PC-9 (cell line): Measurements from ENCODE around the gene LIN7A. TPM values are rescaled to one million over a fixed set of nuclear protein-coding genes. Genes with fewer than 3 reads are reported as not detected.

Source experiments
- BruUV-seq: library from RNA; stranded (reverse); fragments of 400-500 nt; replicated peaks from 2 replicates; lab custom pipeline; 2021; lab: Mats Ljungman, UMichigan
- CTCF ChIA-PET: fragments of 300-600 bp; sonication (Branson Sonifier 250); formaldehyde crosslinking; loops from one replicate; lab custom pipeline; 2022; ENCODE audit warnings: antibody characterized with exemption; lab: Charles Lee
- POLR2A ChIA-PET: fragments of 300-600 bp; sonication (Branson Sonifier 250); formaldehyde crosslinking; loops from one replicate; lab custom pipeline; 2022; ENCODE audit warnings: antibody characterized with exemption; ENCODE audit not compliant: unreplicated experiment; lab: Charles Lee
- DNase-seq, 2 experiments: peaks; one replicate each; pipeline versions ENCODE4 v3.0.0 to v3.0.0-alpha.2; 2015 to 2022; ENCODE audit warnings: mixed read lengths in 1 of 2
- H2AFZ ChIP-seq: fragments of 200-600 bp; sonication (generic); 2 replicates; pipeline ENCODE4 v1.8.1; 2017; ENCODE audit warnings: antibody characterized with exemption
- H3F3A ChIP-seq: fragments of 200-600 bp; sonication (generic); 2 replicates; pipeline ENCODE4 v1.8.1; 2017; ENCODE audit warnings: antibody characterized with exemption, mild to moderate bottlenecking, low read depth; ENCODE audit not compliant: insufficient read depth
- H3K27ac ChIP-seq: fragments of 200-600 bp; sonication (generic); 2 replicates; pipeline ENCODE4 v1.6.1; 2016; ENCODE audit warnings: mixed run types
- H3K27me3 ChIP-seq: fragments of 200-600 bp; sonication (generic); 2 replicates; pipeline ENCODE4 v1.6.1; 2016; ENCODE audit warnings: low read depth, mixed run types; ENCODE audit not compliant: insufficient read depth
- H3K36me3 ChIP-seq: fragments of 200-600 bp; sonication (generic); 2 replicates; pipeline ENCODE4 v1.6.1; 2016; ENCODE audit warnings: low read depth, mixed run types
- H3K4me1 ChIP-seq: fragments of 200-600 bp; sonication (generic); replicated peaks from 2 replicates; pipeline ENCODE4 v1.6.1; 2016; ENCODE audit warnings: mixed run types; ENCODE audit not compliant: insufficient read depth
- H3K4me2 ChIP-seq: fragments of 200-600 bp; sonication (generic); 2 replicates; pipeline ENCODE4 v1.6.1; 2017; ENCODE audit warnings: mixed run types
- H3K4me3 ChIP-seq: fragments of 200-600 bp; sonication (generic); 2 replicates; pipeline ENCODE4 v1.6.1; 2016; ENCODE audit warnings: mixed run types
- H3K79me2 ChIP-seq: fragments of 200-600 bp; sonication (generic); 2 replicates; pipeline ENCODE4 v1.6.1; 2017; ENCODE audit warnings: low read depth, mixed run types
- H3K9me2 ChIP-seq: fragments of 200-600 bp; sonication (generic); 2 replicates; pipeline ENCODE4 v1.8.1; 2017; ENCODE audit warnings: mild to moderate bottlenecking; ENCODE audit not compliant: insufficient read depth
- H3K9me3 ChIP-seq: fragments of 200-600 bp; sonication (generic); 2 replicates; pipeline ENCODE4 v1.8.1; 2016; ENCODE audit warnings: low read depth; ENCODE audit not compliant: insufficient read depth
- H4K20me1 ChIP-seq: fragments of 200-600 bp; sonication (generic); 2 replicates; pipeline ENCODE4 v1.8.1; 2017; ENCODE audit not compliant: insufficient read depth
- CTCF ChIP-seq: fragments of 200-600 bp; sonication (generic); conservative IDR thresholded peaks from 2 replicates; pipeline ENCODE4 v1.6.1; 2017; ENCODE audit warnings: mixed run types, antibody characterized with exemption, mild to moderate bottlenecking, moderate library complexity
- EZH2 ChIP-seq: fragments of 200-600 bp; sonication (generic); IDR thresholded peaks from 2 replicates; pipeline ENCODE4 v1.8.0; 2017; ENCODE audit warnings: antibody characterized with exemption, low read depth
- intact Hi-C: fragments of 100-400 bp; cut with micrococcal nuclease; formaldehyde crosslinking; loops from one replicate; pipeline ENCODE4 v1.10.0; 2022; ENCODE audit not compliant: unreplicated experiment
- microRNA-seq: library from miRNA; unstranded; fragments of <30 nt; microRNA quantifications from one replicate; pipeline ENCODE4 v1.2.0, GENCODE V29; 2021; ENCODE audit warnings: borderline number of aligned reads, borderline replicate concordance
- total RNA-seq: library from RNA; stranded (reverse); gene quantifications from 2 replicates; pipeline ENCODE4 v1.2.3, GENCODE V29; 2021

LIN7A gene
- total RNA-seq, 1 experiment from 2014 or later, result not detected

GRCh38 chr12:80745851-80746505 lies 191.8 kb downstream of the LIN7A start:
- ChIA-PET CTCF (no interaction called here), POLR2A (no interaction called here)
- H3K4me3 ChIP-seq, result no peak overlapping the region
- no peak overlapping the region for H3K27ac ChIP-seq
- no peaks in the 10 kb centered on the region for H3K79me2 ChIP-seq
- intact Hi-C loops, result no loop called here
- H3K4me1 ChIP-seq, result no peaks in the 10 kb centered on the region
- H3K4me2 ChIP-seq, result no peak overlapping the region
- no TSS peak for BruUV-seq
- H3K27me3 ChIP-seq, result no peaks in the 10 kb centered on the region
- H2AFZ ChIP-seq, result no peak overlapping the region
- no peaks in the 10 kb centered on the region for H3K9me3 ChIP-seq
- H3K9me2 ChIP-seq, result no peaks in the 10 kb centered on the region
- H3F3A ChIP-seq, result no peaks in the 10 kb centered on the region
- no peak for TF ChIP-seq EZH2
- no peak for TF ChIP-seq CTCF
- no peak for DNase-seq
- no peaks in the 10 kb centered on the region for H3K36me3 ChIP-seq
- no peaks in the 10 kb centered on the region for H4K20me1 ChIP-seq

Small RNA genes lying within 50 kb of the gene (microRNA-seq; reads per million reads assigned to microRNA genes)
- not detected for gene MIR617
- not detected for gene MIR618

Other genes with a start within 250 kb of the LIN7A start
- not detected in 2 replicates for gene MYF6, start 230.3 kb downstream of the LIN7A start, total RNA-seq
- gene MYF5, start 221.0 kb downstream of the LIN7A start, total RNA-seq, result not detected in 2 replicates
- 8.5 and 9.4 TPM in 2 replicates for gene ACSS3, start 140.1 kb upstream of the LIN7A start, total RNA-seq